Measurements from ENCODE around the gene TTC7B.

GRCh38 chr14:90574188-90575131, 241.8 kb downstream of the TTC7B start:
- no peak for TF ChIP-seq SUZ12 (IDR thresholded peaks at IDR 0.05; ENCODE audit: extremely low read depth, insufficient read depth, insufficient read length)
- TF ChIP-seq ZNF274 (IDR thresholded peaks at IDR 0.05; ENCODE audit: low read depth, low read length) = no peak

Data from NT2/D1 (cell line).